ENCODE data around the gene KDM8.
"Not testable (repeated sequence)": the region's sequence is repeated elsewhere in the genome, so short reads cannot be mapped to it uniquely, and the experiment has no call there.

- TF ChIP-seq, protein P1, sequence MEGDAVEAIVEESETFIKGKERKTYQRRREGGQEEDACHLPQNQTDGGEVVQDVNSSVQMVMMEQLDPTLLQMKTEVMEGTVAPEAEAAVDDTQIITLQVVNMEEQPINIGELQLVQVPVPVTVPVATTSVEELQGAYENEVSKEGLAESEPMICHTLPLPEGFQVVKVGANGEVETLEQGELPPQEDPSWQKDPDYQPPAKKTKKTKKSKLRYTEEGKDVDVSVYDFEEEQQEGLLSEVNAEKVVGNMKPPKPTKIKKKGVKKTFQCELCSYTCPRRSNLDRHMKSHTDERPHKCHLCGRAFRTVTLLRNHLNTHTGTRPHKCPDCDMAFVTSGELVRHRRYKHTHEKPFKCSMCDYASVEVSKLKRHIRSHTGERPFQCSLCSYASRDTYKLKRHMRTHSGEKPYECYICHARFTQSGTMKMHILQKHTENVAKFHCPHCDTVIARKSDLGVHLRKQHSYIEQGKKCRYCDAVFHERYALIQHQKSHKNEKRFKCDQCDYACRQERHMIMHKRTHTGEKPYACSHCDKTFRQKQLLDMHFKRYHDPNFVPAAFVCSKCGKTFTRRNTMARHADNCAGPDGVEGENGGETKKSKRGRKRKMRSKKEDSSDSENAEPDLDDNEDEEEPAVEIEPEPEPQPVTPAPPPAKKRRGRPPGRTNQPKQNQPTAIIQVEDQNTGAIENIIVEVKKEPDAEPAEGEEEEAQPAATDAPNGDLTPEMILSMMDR (IDR thresholded peaks at IDR 0.05) = not testable (repeated sequence)
- TF ChIP-seq EP300 (IDR thresholded peaks at IDR 0.05) = not testable (repeated sequence)
Measured at GRCh38 chr16:27248886-27249285, 45.6 kb downstream of the KDM8 start.

Data from sigmoid colon (tissue), 4 donors.